GM12878 (cell line): ENCODE measurements around the gene MAX. TPM values are rescaled to one million over a fixed set of nuclear protein-coding genes. Genes with fewer than 3 reads are reported as not detected.

Source experiments
- ATAC-seq: fragments of 200-7000 bp; cut with Tn5 transposase; 3 replicates; pipeline ENCODE4 v1.9.1; 2020; ENCODE audit warnings: mild to moderate bottlenecking, moderate library complexity
- BruUV-seq: library from RNA; stranded (reverse); fragments of 400-500 nt; replicated peaks from 2 replicates; lab custom pipeline; 2021; lab: Mats Ljungman, UMichigan
- CTCF ChIA-PET: fragments of 300-600 bp; sonication (Branson Sonifier 250); formaldehyde crosslinking; extraction: SDS; loops from one replicate; lab custom pipeline; 2021; ENCODE audit warnings: inconsistent platforms; lab: Yijun Ruan, JAX
- POLR2A ChIA-PET: fragments of 350-600 bp; formaldehyde crosslinking; extraction: SDS; loops from one replicate; lab custom pipeline; 2021; ENCODE audit warnings: inconsistent platforms; lab: Charles Lee
- RAD21 ChIA-PET: fragments of 300-600 bp; sonication (Branson Sonifier 250); formaldehyde crosslinking; loops from one replicate; lab custom pipeline; 2023; ENCODE audit warnings: antibody characterized with exemption; ENCODE audit not compliant: unreplicated experiment; lab: Charles Lee
- SMC1A ChIA-PET: fragments of 300-600 bp; sonication (Branson Sonifier 250); formaldehyde crosslinking; loops from one replicate; lab custom pipeline; 2023; ENCODE audit not compliant: unreplicated experiment, uncharacterized antibody; lab: Charles Lee
- DNase-seq: peaks from one replicate; pipeline ENCODE4 v3.0.0-alpha.2; 2011; ENCODE audit warnings: low read depth, low spot score
- FAIRE-seq: peaks from 3 replicates; lab custom pipeline; 2011; peaks lifted over from hg19 to GRCh38; lab: Jason Lieb, UNC
- H2AFZ ChIP-seq: 2 replicates; pipeline ENCODE4 v1.6.0; 2011; ENCODE audit warnings: low read depth, low read length, control low read depth; ENCODE audit not compliant: control insufficient read depth
- H3K27ac ChIP-seq: 2 replicates; pipeline ENCODE4 v1.5.1; 2011; ENCODE audit warnings: control low read depth; ENCODE audit not compliant: control insufficient read depth, insufficient read depth
- H3K27me3 ChIP-seq, 2 experiments: replicated peaks in 1 of 2; 2 replicates each; pipeline versions ENCODE4 v1.6.0 to v1.6.1; 2011; ENCODE audit warnings: low read length in 1 of 2; ENCODE audit not compliant: control insufficient read depth in 2 of 2, insufficient read depth in 2 of 2
- H3K36me3 ChIP-seq, 2 experiments: 2 replicates each; pipeline ENCODE4 v1.5.1; 2011; ENCODE audit warnings: low read length in 1 of 2; ENCODE audit not compliant: control insufficient read depth in 2 of 2, insufficient read depth in 2 of 2
- H3K4me1 ChIP-seq: 2 replicates; pipeline ENCODE4 v1.6.1; 2011; ENCODE audit warnings: mild to moderate bottlenecking, low read length, moderate library complexity, mixed read lengths; ENCODE audit not compliant: control insufficient read depth, insufficient read depth
- H3K4me2 ChIP-seq: 2 replicates; pipeline ENCODE4 v1.6.0; 2011; ENCODE audit warnings: control low read depth; ENCODE audit not compliant: control insufficient read depth, insufficient read depth
- H3K4me3 ChIP-seq: fragments of 200-600 bp; sonication (generic); 2 replicates; pipeline ENCODE4 v1.5.1; 2016
- H3K79me2 ChIP-seq: 2 replicates; pipeline ENCODE4 v1.6.0; 2011; ENCODE audit warnings: low read length; ENCODE audit not compliant: control insufficient read depth, insufficient read depth
- H3K9ac ChIP-seq: 2 replicates; pipeline ENCODE4 v1.8.0; 2011; ENCODE audit warnings: low read length, control low read depth, mixed read lengths; ENCODE audit not compliant: control insufficient read depth, insufficient read depth
- H3K9me3 ChIP-seq: replicated peaks from 3 replicates; pipeline ENCODE4 v1.5.1; 2011; ENCODE audit warnings: mild to moderate bottlenecking, low read length; ENCODE audit not compliant: control insufficient read depth, insufficient read depth
- H4K20me1 ChIP-seq: 2 replicates; pipeline ENCODE4 v1.6.0; 2011; ENCODE audit not compliant: control insufficient read depth, insufficient read depth
- CUX1 ChIP-seq: IDR thresholded peaks from 2 replicates; pipeline ENCODE4 v1.6.1; 2012; ENCODE audit warnings: improper control_type of control experiment, low read depth, low read length; ENCODE audit not compliant: insufficient replicate concordance
- MTA2 ChIP-seq: fragments of 450-650 bp; IDR thresholded peaks from 2 replicates; pipeline ENCODE4 v1.6.1; 2016; ENCODE audit warnings: low read depth, mild to moderate bottlenecking, moderate library complexity
- NRF1 ChIP-seq: conservative IDR thresholded peaks from 2 replicates; pipeline ENCODE4 v1.6.1; 2011; ENCODE audit warnings: mild to moderate bottlenecking, low read depth, low read length, improper control_type of control experiment
- SMAD5 ChIP-seq: IDR thresholded peaks from 2 replicates; pipeline ENCODE4 v1.6.1; 2016; ENCODE audit warnings: antibody characterized with exemption, low read depth
- WGBS: methylation state at CpG from one replicate; pipeline ENCODE4 v1.1.6; 2016; ENCODE audit warnings: low lambda C conversion rate; ENCODE audit not compliant: insufficient replicate concordance, insufficient coverage; ENCODE audit errors: missing lambda C conversion rate; 5-methylcytosine and 5-hydroxymethylcytosine counted together
- in situ Hi-C: fragments of 300-500 bp; cut with MboI; formaldehyde crosslinking; loops from 9 replicates; pipeline ENCODE4 v1.14.3; 2018; ENCODE audit warnings: mixed read lengths
- intact Hi-C: fragments of 100-400 bp; cut with micrococcal nuclease; formaldehyde crosslinking; loops from one replicate; pipeline ENCODE4 v1.14.2; 2022; ENCODE audit not compliant: unreplicated experiment
- polyA plus RNA-seq, 11 experiments: library from polyadenylated mRNA; depleted of rRNA in 4 of 11; unstranded in 6 of 11; stranded (reverse) in 5 of 11; fragments of >200 nt; fragmentation: Nextera tagmentation in 4 of 11; fragmentation: Illumina TruSeq in 1 of 11; extraction: Ambion mirVana in 4 of 11; extraction: Trizol in 1 of 11; gene quantifications; 1 replicate in 1 of 11; 2 replicates in 10 of 11; pipeline versions ENCODE4 v1.2.1 to v1.2.3, GENCODE V29; 2011 to 2016; ENCODE audit warnings: inconsistent platforms in 2 of 11, missing spikeins in 2 of 11, low read depth in 1 of 11
- total RNA-seq, 4 experiments: library from RNA; depleted of rRNA in 3 of 4; stranded (reverse); fragments of >200 nt in 3 of 4; fragmentation: Illumina TruSeq in 1 of 4; extraction: Trizol in 1 of 4; gene quantifications; 2 replicates each; pipeline versions ENCODE4 v1.2.1 to v1.2.3, GENCODE V29; 2013 to 2021

MAX gene
- total and polyA plus RNA-seq, 10 of the 15 experiments (the other 5 are each of a cell fraction or from before 2014, with no cell fraction given), result 21.5 to 122 (median 67.5) TPM

- Histone ChIP-seq H3K36me3 (no peaks in the 10 kb centered on the region), H3K9ac (no peak overlapping the region), H3K4me3 (no peak overlapping the region), H3K4me2 (no peak overlapping the region), H3K79me2 (no peaks in the 10 kb centered on the region), H3K4me1 (no peaks in the 10 kb centered on the region; the same call in 1 of the 2 replicates), H3K27ac (no peak overlapping the region), H3K27me3 (no peaks in the 10 kb centered on the region), H2AFZ (no peak overlapping the region), H4K20me1 (no peaks in the 10 kb centered on the region), H3K9me3 (no peaks in the 10 kb centered on the region)
- TF ChIP-seq MTA2, result no peak
- no peak for TF ChIP-seq CUX1
- TF ChIP-seq NRF1, result no peak
- no peak for TF ChIP-seq SMAD5
- ChIA-PET CTCF (interaction anchor here (0.6 kb wide), 2 partner anchors 10 to 59 kb away, joined by 3 to 4 read pairs; no protein-coding TSS in a partner anchor), SMC1A (no interaction called here), RAD21 (no interaction called here), POLR2A (no interaction called here)
- intact Hi-C loops, result no loop called here
- BruUV-seq, result no TSS peak
- no peak for FAIRE-seq
- WGBS, result 59% methylated on average over 5 of the region's 5 CpGs
- no peak for ATAC-seq
- in situ Hi-C loops, result no loop called here
- no peak for DNase-seq
These were observed 8.2 kb upstream of the MAX start for GRCh38 chr14:65110525-65110924.
